H1 (cell line): ENCODE data around the gene KHSRP.

Source experiments
- CEBPB ChIP-seq: IDR thresholded peaks from 2 replicates; pipeline ENCODE4 v1.6.1; 2012; ENCODE audit warnings: low read depth, low read length
- GTF2F1 ChIP-seq: IDR thresholded peaks from 2 replicates; pipeline ENCODE4 v1.6.1; 2012; ENCODE audit warnings: low read depth, low read length, improper control_type of control experiment, borderline replicate concordance
- KDM5A ChIP-seq: fragments of 200-600 bp; IDR thresholded peaks from 2 replicates; pipeline ENCODE4 v1.7.1; 2012; ENCODE audit warnings: mild to moderate bottlenecking, low read length, inconsistent platforms, mixed read lengths
- MAFK ChIP-seq: IDR thresholded peaks from 2 replicates; pipeline ENCODE4 v1.6.1; 2012; ENCODE audit warnings: low read depth, mild to moderate bottlenecking, improper control_type of control experiment, low read length
- POLR2A ChIP-seq, 2 experiments: IDR thresholded peaks; 1 replicate in 1 of 2; 2 replicates in 1 of 2; pipeline ENCODE4 v1.6.1; 2011; ENCODE audit warnings: low read depth in 2 of 2, low read length in 2 of 2, mild to moderate bottlenecking in 2 of 2; ENCODE audit errors: control extremely low read depth in 1 of 2
- RAD21 ChIP-seq, 2 experiments: IDR thresholded peaks in 1 of 2; conservative IDR thresholded peaks in 1 of 2; 2 replicates each; pipeline ENCODE4 v1.6.1; 2011; ENCODE audit warnings: low read depth in 2 of 2, low read length in 2 of 2, improper control_type of control experiment in 1 of 2, inconsistent platforms in 1 of 2, mild to moderate bottlenecking in 1 of 2, moderate library complexity in 1 of 2
- USF2 ChIP-seq: IDR thresholded peaks from 2 replicates; pipeline ENCODE4 v1.6.1; 2011; ENCODE audit warnings: low read length, improper control_type of control experiment
- TF ChIP-seq, protein P1 (sequence below), 3 experiments: IDR thresholded peaks; 1 replicate in 2 of 3; 2 replicates in 1 of 3; pipeline versions ENCODE4 v1.5.1 to v1.6.1; 2011; ENCODE audit warnings: low read length in 3 of 3, mild to moderate bottlenecking in 3 of 3, inconsistent platforms in 2 of 3, low read depth in 1 of 3, moderate library complexity in 1 of 3; ENCODE audit not compliant: insufficient read depth in 1 of 3; ENCODE audit errors: control extremely low read depth in 1 of 3

GRCh38 chr19:6424939-6425731 lies 524 bp upstream of the KHSRP start:
- TF ChIP-seq POLR2A (IDR thresholded peaks at IDR 0.05; ENCODE audit: control extremely low read depth in 1 of 2, low read depth in 2 of 2, low read length in 2 of 2) (no peak; a peak in 1 of 3 replicates), CEBPB (no peak), MAFK (no peak), KDM5A (no peak), USF2 (peak; percentile 93), GTF2F1 (peak; percentile 47; the same call in 1 of the 2 replicates), RAD21 (IDR thresholded peaks at IDR 0.05 in 1 of 2, conservative IDR thresholded peaks at IDR 0.05 in 1 of 2; ENCODE audit: low read depth in 2 of 2, low read length in 2 of 2) (no peak)
- TF ChIP-seq, protein P1, sequence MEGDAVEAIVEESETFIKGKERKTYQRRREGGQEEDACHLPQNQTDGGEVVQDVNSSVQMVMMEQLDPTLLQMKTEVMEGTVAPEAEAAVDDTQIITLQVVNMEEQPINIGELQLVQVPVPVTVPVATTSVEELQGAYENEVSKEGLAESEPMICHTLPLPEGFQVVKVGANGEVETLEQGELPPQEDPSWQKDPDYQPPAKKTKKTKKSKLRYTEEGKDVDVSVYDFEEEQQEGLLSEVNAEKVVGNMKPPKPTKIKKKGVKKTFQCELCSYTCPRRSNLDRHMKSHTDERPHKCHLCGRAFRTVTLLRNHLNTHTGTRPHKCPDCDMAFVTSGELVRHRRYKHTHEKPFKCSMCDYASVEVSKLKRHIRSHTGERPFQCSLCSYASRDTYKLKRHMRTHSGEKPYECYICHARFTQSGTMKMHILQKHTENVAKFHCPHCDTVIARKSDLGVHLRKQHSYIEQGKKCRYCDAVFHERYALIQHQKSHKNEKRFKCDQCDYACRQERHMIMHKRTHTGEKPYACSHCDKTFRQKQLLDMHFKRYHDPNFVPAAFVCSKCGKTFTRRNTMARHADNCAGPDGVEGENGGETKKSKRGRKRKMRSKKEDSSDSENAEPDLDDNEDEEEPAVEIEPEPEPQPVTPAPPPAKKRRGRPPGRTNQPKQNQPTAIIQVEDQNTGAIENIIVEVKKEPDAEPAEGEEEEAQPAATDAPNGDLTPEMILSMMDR (IDR thresholded peaks at IDR 0.05; ENCODE audit: control extremely low read depth in 1 of 3, insufficient read depth in 1 of 3, low read depth in 1 of 3, low read length in 3 of 3), result no peak
